Mucosa of rectum (tissue), 2 donors: Measurements from ENCODE around the gene AKAIN1.

Experiments used
- H3K27ac ChIP-seq, 2 donors: one replicate each; pipeline ENCODE4 v1.7.0; 2013; ENCODE audit warnings: inconsistent platforms in 2 of 2, low read depth in 2 of 2, low read length in 2 of 2
- H3K27me3 ChIP-seq, 2 donors: one replicate each; pipeline ENCODE4 v1.7.0; 2013; ENCODE audit warnings: low read length in 2 of 2; ENCODE audit not compliant: control insufficient read depth in 2 of 2, insufficient read depth in 2 of 2
- H3K36me3 ChIP-seq, 2 donors: one replicate each; pipeline ENCODE4 v1.7.0; 2013; ENCODE audit warnings: low read length in 2 of 2; ENCODE audit not compliant: control insufficient read depth in 2 of 2, insufficient read depth in 2 of 2
- H3K4me1 ChIP-seq, 2 donors: one replicate each; pipeline ENCODE4 v1.7.0; 2013; ENCODE audit warnings: low read length in 2 of 2, mild to moderate bottlenecking in 1 of 2; ENCODE audit not compliant: control insufficient read depth in 2 of 2, insufficient read depth in 2 of 2
- H3K4me3 ChIP-seq, 2 donors: one replicate each; pipeline ENCODE4 v1.7.0; 2013; ENCODE audit warnings: low read length in 2 of 2
- H3K9ac ChIP-seq, 2 donors: one replicate each; pipeline ENCODE4 v1.7.0; 2013; ENCODE audit warnings: low read length in 2 of 2, low read depth in 1 of 2, mild to moderate bottlenecking in 1 of 2
- H3K9me3 ChIP-seq, 2 donors: one replicate each; pipeline ENCODE4 v1.7.0; 2013; ENCODE audit warnings: low read length in 2 of 2; ENCODE audit not compliant: control insufficient read depth in 2 of 2
- donor health status: healthy.
- donor health status: Normal muscosa, but diverticular disease.

The AKAIN1 gene

DNA sequence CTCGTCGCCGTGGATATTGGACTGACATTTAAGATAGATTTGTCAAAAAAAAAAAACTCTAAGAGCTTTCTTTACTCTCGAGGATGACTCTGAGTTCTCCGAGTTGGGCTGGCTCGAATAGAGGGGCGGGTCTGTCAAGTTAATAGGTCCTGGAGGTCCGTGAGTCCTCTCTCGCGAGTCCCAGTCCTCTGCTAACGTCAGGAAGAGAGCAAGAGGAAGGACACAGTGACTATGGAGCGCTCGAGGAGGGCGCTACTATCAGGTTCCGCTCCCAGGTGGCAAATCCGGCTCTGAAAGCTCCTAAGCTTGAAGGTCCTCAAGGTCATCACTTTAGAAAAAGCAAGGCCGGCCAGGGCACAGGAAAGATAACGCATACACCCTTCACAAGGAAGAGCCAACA, 404 bp upstream of the AKAIN1 start:
- H3K9me3 ChIP-seq = no peaks in the 10 kb centered on the region
- H3K36me3 ChIP-seq = no peaks in the 10 kb centered on the region
- H3K27ac ChIP-seq = no peak overlapping the region
- H3K9ac ChIP-seq = no peak overlapping the region
- peaks cover 5 to 17% of the 10 kb centered on the region in 2 donors for H3K27me3 ChIP-seq
- no peaks in the 10 kb centered on the region for H3K4me1 ChIP-seq
- no peak overlapping the region for H3K4me3 ChIP-seq

DNA sequence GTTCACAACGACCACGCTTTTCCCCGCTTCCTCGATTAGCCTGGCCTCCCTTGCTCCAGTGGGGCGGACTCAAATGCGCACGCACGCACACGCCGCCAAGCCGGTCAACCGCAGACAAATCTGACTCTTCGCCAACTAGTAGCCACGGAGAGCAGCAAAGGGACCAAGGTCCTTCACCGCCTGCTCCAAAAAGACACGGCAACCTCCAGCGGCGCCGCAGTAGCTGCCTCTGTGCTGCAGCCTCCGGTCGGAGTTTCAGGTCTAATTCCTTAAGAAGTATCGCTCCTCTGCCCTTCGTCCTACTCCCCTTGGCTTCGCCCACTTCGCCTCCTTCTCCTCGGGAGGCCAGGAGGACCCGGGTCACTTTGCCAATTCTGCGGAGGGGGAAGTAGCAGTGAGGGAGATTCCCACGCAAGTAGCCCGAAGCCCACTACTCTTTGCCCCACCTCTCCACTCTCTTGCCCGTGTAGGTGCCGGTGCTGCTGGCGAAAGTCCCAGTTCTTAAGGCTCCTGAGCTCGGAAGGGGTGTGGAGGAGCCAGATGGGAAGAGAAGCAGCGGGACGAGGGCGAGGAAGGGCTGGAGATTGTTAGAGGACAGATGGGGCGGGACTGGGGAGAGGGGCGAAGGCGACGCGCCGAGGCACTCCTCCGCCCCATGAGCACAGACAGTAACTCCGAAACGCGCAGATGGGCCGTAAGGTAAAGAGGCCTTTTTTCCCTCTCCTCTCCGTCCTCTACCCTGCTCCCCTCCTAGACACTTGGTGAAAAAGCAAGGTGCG, 615 bp downstream of the AKAIN1 start:
- Histone ChIP-seq H3K9ac (no peak overlapping the region), H3K9me3 (no peaks in the 10 kb centered on the region), H3K36me3 (no peaks in the 10 kb centered on the region), H3K4me1 (no peaks in the 10 kb centered on the region), H3K4me3 (no peak overlapping the region), H3K27ac (no peak overlapping the region), H3K27me3 (peaks cover 5 to 17% of the 10 kb centered on the region in 2 donors)

DNA sequence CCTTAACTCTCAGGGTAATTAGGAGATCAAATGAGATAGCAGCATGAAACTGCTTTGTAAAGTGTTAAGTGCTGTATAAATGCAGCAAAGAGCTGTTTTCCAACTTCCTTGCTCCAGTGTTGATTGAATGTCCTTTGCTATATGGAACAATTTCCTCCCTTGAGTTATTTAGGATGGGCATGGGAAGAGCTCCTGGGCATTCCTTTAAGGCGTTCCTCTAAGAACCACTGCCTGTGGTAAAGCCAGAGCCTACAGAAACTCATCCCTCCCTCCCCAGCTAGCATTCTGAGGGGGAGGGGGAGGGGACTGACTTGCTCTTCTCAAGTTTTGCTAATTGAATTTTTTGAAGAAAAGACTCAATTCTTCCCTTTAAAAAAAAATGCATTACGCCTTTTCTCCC, 1.4 kb downstream of the AKAIN1 start:
- no peaks in the 10 kb centered on the region for H3K4me1 ChIP-seq
- H3K36me3 ChIP-seq = no peaks in the 10 kb centered on the region
- no peak overlapping the region for H3K4me3 ChIP-seq
- H3K9me3 ChIP-seq = no peaks in the 10 kb centered on the region
- H3K27me3 ChIP-seq = peaks cover 5 to 17% of the 10 kb centered on the region in 2 donors
- H3K27ac ChIP-seq = no peak overlapping the region
- no peak overlapping the region for H3K9ac ChIP-seq

DNA sequence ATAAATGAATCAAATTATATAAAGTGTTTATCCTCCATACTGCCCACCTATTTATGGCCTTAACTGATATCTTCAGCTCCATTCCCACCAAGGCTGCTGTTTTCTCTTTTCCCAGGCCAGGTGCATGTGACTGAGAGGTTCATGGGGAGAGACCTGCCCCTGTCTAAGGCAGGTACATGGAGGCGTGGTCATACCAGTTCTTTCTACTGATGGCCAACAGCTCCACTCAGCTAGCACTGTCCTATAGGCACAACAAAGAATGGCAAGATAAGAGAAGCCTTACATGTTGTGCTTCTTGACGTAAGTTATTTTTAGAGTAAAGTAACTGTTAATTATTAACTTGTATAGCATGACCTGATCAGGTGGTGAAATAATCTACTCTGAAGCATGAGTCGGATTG, 16.8 kb downstream of the AKAIN1 start:
- Histone ChIP-seq H3K4me3 (no peak overlapping the region), H3K27me3 (no peaks in the 10 kb centered on the region), H3K36me3 (no peaks in the 10 kb centered on the region), H3K9ac (no peak overlapping the region), H3K27ac (no peak overlapping the region), H3K4me1 (no peaks in the 10 kb centered on the region), H3K9me3 (no peaks in the 10 kb centered on the region)

DNA sequence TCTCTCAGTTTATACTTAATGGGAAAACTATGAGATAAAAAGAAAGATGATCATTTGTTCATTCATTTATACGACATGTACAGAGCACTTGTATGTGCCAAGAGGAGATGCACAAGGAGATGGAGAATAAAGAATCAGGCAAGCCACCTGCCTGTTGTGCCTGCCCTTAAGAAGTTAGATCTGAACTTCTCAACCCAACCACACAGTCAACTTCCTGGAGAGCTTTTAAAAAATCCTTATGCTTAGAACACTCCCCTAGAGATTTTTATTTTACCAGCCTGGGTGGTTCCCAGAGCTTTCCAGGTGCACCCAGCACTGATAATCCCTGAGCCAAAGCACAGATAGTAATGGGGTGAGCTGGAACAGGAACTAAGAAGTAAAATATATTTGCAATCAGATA, 18.5 kb downstream of the AKAIN1 start:
- Histone ChIP-seq H3K27ac (no peak overlapping the region), H3K9me3 (no peaks in the 10 kb centered on the region), H3K27me3 (no peaks in the 10 kb centered on the region), H3K9ac (no peak overlapping the region), H3K4me3 (no peak overlapping the region), H3K36me3 (no peaks in the 10 kb centered on the region), H3K4me1 (no peaks in the 10 kb centered on the region)

DNA sequence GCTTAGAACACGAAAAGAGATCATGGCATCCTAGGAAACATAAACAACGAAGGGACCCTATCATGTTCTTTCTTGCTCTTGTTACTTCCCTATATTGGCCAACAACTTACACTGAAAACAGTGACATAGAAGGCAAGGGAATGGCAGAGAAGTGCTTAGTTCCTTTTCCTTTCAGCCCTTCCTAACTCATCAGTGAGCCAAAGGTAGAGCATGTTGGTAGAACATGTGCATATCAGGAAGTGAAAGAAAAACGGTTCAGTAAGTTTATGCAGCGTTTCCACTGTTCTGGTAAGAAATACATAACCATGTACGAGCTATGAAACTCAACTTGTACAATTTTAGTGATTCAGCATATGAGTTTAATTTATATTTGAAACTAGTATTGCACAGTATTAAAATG, 21.7 kb downstream of the AKAIN1 start:
- Histone ChIP-seq H3K36me3 (no peaks in the 10 kb centered on the region), H3K9ac (no peak overlapping the region), H3K4me3 (no peak overlapping the region), H3K4me1 (no peaks in the 10 kb centered on the region), H3K27ac (no peak overlapping the region), H3K27me3 (no peaks in the 10 kb centered on the region), H3K9me3 (no peaks in the 10 kb centered on the region)

DNA sequence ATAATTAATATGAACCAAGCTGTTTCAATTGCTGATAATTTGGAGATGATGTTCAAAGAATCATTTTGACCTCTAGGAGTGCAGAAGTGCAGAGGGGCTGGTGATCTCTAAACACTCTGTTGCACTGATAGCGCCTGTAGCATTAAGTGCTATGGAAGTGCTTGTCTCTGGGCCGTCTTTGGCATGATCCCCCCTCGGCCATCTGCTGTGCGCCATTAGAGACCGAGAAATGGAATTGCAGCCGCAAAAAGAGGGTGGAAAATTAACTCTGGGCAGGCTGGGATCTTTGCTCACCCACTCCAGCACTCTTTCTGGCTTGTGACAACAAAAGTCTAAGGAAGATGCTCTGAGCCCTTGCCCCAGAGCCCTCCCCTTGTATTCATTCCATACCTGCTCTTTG, 23.4 kb downstream of the AKAIN1 start:
- H3K9ac ChIP-seq = no peak overlapping the region
- H3K4me1 ChIP-seq = no peaks in the 10 kb centered on the region
- no peak overlapping the region for H3K4me3 ChIP-seq
- H3K27me3 ChIP-seq = no peaks in the 10 kb centered on the region
- no peaks in the 10 kb centered on the region for H3K36me3 ChIP-seq
- no peaks in the 10 kb centered on the region for H3K9me3 ChIP-seq
- no peak overlapping the region for H3K27ac ChIP-seq

DNA sequence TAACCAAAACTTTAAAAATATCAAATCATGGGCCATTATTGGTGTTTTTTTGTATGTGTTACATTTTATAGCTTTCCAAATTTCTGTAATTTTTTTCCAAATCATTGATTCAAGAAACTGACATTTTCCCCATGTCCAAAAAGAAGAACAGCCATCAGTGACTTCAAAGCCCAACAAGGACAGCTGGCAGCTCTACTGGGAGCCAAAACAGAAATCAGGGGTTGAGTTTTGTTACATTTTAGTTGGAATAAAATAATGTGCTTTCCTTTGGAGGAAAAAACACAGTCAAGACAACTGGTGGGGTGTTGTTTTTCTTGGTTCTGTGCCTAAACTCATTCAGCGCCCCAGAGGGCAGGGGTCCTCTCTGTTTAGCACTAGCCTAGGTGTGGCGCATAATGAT, 23.8 kb downstream of the AKAIN1 start:
- Histone ChIP-seq H3K4me1 (no peaks in the 10 kb centered on the region), H3K27me3 (no peaks in the 10 kb centered on the region), H3K27ac (no peak overlapping the region), H3K4me3 (no peak overlapping the region), H3K9ac (no peak overlapping the region), H3K9me3 (no peaks in the 10 kb centered on the region), H3K36me3 (no peaks in the 10 kb centered on the region)

DNA sequence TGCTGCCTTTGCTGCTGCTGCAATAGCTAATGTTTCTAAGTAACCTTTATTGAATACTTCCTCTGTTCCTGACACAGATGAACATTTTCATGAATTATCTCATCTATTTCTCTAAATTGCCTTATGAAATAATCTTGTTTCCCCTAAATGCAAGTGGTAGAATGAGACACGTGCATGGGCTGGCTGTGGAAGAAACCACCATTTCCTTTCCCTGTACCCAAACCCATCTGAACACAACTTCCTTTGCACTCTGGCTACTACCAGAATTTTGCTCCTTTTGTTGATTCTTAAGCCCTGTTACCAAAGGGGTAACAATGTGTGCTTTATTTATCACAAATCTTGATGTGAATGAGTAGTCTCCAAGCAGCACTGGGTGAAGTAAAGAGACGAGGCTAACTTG, 29.2 kb downstream of the AKAIN1 start:
- Histone ChIP-seq H3K9me3 (no peaks in the 10 kb centered on the region), H3K27ac (no peak overlapping the region), H3K4me3 (no peak overlapping the region), H3K27me3 (no peaks in the 10 kb centered on the region), H3K9ac (no peak overlapping the region), H3K36me3 (no peaks in the 10 kb centered on the region), H3K4me1 (no peaks in the 10 kb centered on the region)

DNA sequence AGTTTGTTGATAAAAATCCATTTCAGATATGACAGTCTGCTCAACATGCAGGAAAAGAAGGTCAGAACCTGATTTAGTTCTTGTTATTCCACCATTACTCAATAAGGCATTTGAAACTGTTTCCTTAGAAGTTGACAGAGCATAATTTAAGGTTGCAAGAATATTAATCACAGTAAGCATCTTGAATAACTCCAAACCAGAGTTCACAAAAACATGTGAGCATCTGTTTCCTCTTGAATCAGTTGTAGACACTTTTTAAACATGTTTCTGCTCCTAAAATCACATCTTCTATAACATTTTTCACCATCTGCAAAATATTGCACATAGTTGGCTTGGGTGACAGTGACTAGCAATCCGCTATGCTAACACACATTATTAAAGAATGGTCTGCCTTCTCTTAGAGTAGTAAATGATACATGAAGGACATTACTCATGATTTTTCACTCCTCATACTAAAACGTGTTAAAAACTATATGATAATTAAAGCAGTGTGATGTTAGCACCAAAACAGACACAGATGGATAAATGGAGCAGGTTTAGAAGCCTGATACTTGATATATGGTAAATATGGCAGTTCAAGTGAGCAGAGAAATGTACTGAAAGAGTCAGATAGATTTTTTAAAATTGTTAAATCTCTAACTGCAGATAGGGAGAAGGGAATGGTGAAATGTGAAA, 30.3 kb downstream of the AKAIN1 start:
- no peak overlapping the region for H3K4me3 ChIP-seq
- no peak overlapping the region for H3K9ac ChIP-seq
- no peaks in the 10 kb centered on the region for H3K36me3 ChIP-seq
- no peak overlapping the region for H3K27ac ChIP-seq
- no peaks in the 10 kb centered on the region for H3K9me3 ChIP-seq
- H3K27me3 ChIP-seq = no peaks in the 10 kb centered on the region
- H3K4me1 ChIP-seq = no peaks in the 10 kb centered on the region
